Loucy (cell line): Measurements from ENCODE around the gene ATPAF2.

Source experiments
- H2AFZ ChIP-seq: fragments of 200-600 bp; sonication (generic); 2 replicates; pipeline ENCODE4 v1.6.0; 2016; ENCODE audit warnings: antibody characterized with exemption, mild to moderate bottlenecking, low read length, moderate library complexity
- H3F3A ChIP-seq: fragments of 200-600 bp; 2 replicates; pipeline ENCODE4 v1.6.0; 2016; ENCODE audit warnings: antibody characterized with exemption, low read depth, mild to moderate bottlenecking
- H3K27me3 ChIP-seq: fragments of 200-600 bp; sonication (generic); 2 replicates; pipeline ENCODE4 v1.6.1; 2014; ENCODE audit warnings: low read length, mild to moderate bottlenecking; ENCODE audit not compliant: insufficient read depth, poor library complexity, severe bottlenecking
- H3K36me3 ChIP-seq: fragments of 200-600 bp; sonication (generic); 2 replicates; pipeline ENCODE4 v1.6.1; 2016; ENCODE audit warnings: low read length; ENCODE audit not compliant: insufficient read depth
- H3K4me1 ChIP-seq: fragments of 200-600 bp; sonication (generic); 2 replicates; pipeline ENCODE4 v1.5.1; 2014; ENCODE audit warnings: low read length, mild to moderate bottlenecking; ENCODE audit not compliant: insufficient read depth, poor library complexity, severe bottlenecking
- H3K4me2 ChIP-seq: fragments of 200-600 bp; sonication (generic); 2 replicates; pipeline ENCODE4 v1.6.0; 2014; ENCODE audit warnings: antibody characterized with exemption, low read length, low read depth, mild to moderate bottlenecking; ENCODE audit not compliant: poor library complexity, severe bottlenecking
- H3K4me3 ChIP-seq: fragments of 200-600 bp; sonication (generic); 2 replicates; pipeline ENCODE4 v1.5.1; 2014; ENCODE audit warnings: low read length, mild to moderate bottlenecking, mixed read lengths; ENCODE audit not compliant: poor library complexity, severe bottlenecking
- H3K79me2 ChIP-seq: fragments of 200-600 bp; sonication (generic); 2 replicates; pipeline ENCODE4 v1.6.1; 2014; ENCODE audit warnings: low read length; ENCODE audit not compliant: insufficient read depth
- H3K9ac ChIP-seq: fragments of 200-600 bp; sonication (generic); 2 replicates; pipeline ENCODE4 v1.6.0; 2014; ENCODE audit warnings: mild to moderate bottlenecking, low read depth, low read length, moderate library complexity; ENCODE audit not compliant: poor library complexity, severe bottlenecking
- H3K9me2 ChIP-seq: fragments of 200-600 bp; sonication (generic); replicated peaks from 2 replicates; pipeline ENCODE4 v1.6.1; 2016; ENCODE audit warnings: low read depth, low read length, mixed read lengths
- H3K9me3 ChIP-seq: fragments of 200-600 bp; sonication (generic); 2 replicates; pipeline ENCODE4 v1.6.1; 2014; ENCODE audit warnings: mild to moderate bottlenecking, antibody characterized with exemption, low read length, low read depth; ENCODE audit not compliant: insufficient read depth
- H4K20me1 ChIP-seq: fragments of 200-600 bp; sonication (generic); 2 replicates; pipeline ENCODE4 v1.6.0; 2014; ENCODE audit warnings: antibody characterized with exemption, low read length, mild to moderate bottlenecking; ENCODE audit not compliant: insufficient read depth, poor library complexity, severe bottlenecking
- EZH2phosphoT487 ChIP-seq: fragments of 200-600 bp; IDR thresholded peaks from 2 replicates; pipeline ENCODE4 v1.6.1; 2018; ENCODE audit warnings: antibody characterized with exemption, mild to moderate bottlenecking, moderate library complexity, borderline replicate concordance
- TF ChIP-seq, protein P1 (sequence below): fragments of 200-600 bp; sonication (generic); conservative IDR thresholded peaks from 2 replicates; pipeline ENCODE4 v1.5.1; 2014; ENCODE audit warnings: mild to moderate bottlenecking, antibody characterized with exemption, low read length

ATPAF2 gene

DNA sequence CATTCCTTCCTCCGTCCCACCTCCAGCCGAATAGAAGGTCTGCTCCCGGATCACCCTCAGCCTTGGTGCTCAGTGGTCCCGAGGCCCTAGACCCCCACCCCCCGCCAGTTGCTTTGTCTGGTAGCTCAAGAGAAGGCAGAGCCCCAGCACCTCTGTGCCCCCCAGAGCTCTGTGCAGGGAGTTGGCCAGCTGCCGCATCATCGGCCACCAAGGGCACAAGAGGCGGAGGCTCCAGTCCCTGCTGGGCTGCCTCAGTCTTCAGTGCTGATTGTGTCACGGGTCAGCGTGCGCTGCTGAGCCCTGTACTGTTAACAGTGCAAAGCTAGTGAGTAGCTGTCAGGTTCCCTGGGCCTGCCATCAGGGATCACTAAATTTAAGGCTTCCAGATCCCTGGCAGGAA is 26.6 kb upstream of the ATPAF2 start:
- no peak overlapping the region for H3K4me3 ChIP-seq
- H3K9me2 ChIP-seq, result no peaks in the 10 kb centered on the region
- H3K9me3 ChIP-seq, result no peaks in the 10 kb centered on the region
- H3K4me2 ChIP-seq, result no peak overlapping the region
- H2AFZ ChIP-seq, result no peak overlapping the region
- H3K36me3 ChIP-seq, result peaks cover 47% of the 10 kb centered on the region; the same call in 1 of the 2 replicates
- H3K9ac ChIP-seq, result no peak overlapping the region
- no peaks in the 10 kb centered on the region for H3F3A ChIP-seq
- no peaks in the 10 kb centered on the region for H4K20me1 ChIP-seq
- TF ChIP-seq, protein P1, sequence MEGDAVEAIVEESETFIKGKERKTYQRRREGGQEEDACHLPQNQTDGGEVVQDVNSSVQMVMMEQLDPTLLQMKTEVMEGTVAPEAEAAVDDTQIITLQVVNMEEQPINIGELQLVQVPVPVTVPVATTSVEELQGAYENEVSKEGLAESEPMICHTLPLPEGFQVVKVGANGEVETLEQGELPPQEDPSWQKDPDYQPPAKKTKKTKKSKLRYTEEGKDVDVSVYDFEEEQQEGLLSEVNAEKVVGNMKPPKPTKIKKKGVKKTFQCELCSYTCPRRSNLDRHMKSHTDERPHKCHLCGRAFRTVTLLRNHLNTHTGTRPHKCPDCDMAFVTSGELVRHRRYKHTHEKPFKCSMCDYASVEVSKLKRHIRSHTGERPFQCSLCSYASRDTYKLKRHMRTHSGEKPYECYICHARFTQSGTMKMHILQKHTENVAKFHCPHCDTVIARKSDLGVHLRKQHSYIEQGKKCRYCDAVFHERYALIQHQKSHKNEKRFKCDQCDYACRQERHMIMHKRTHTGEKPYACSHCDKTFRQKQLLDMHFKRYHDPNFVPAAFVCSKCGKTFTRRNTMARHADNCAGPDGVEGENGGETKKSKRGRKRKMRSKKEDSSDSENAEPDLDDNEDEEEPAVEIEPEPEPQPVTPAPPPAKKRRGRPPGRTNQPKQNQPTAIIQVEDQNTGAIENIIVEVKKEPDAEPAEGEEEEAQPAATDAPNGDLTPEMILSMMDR, result no peak
- TF ChIP-seq EZH2phosphoT487, result no peak
- no peaks in the 10 kb centered on the region for H3K79me2 ChIP-seq
- no peaks in the 10 kb centered on the region for H3K4me1 ChIP-seq
- H3K27me3 ChIP-seq, result no peaks in the 10 kb centered on the region

DNA sequence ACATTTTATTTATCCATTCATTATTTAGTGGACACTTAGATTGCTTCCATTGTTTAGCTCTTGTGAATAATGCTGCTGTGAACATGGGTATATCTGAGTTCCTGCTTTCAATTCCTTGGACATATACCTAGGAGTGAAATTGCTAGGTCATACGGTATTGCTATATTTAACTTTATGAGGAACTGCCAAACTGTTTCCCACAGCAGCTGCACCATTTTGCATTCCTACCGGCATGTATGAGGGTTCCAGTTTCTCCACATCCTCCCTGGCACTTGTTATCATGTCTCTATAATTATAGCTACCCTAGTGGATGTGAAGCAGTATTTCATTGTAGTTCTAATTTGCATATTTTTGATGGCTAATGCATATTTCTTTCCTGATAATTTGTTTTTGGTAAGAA is 25.1 kb upstream of the ATPAF2 start:
- no peak overlapping the region for H3K9ac ChIP-seq
- no peaks in the 10 kb centered on the region for H3K9me3 ChIP-seq
- H3K4me1 ChIP-seq, result no peaks in the 10 kb centered on the region
- H3K4me3 ChIP-seq, result no peak overlapping the region
- no peaks in the 10 kb centered on the region for H3F3A ChIP-seq
- H4K20me1 ChIP-seq, result no peaks in the 10 kb centered on the region
- no peaks in the 10 kb centered on the region for H3K27me3 ChIP-seq
- H3K79me2 ChIP-seq, result no peaks in the 10 kb centered on the region
- H3K4me2 ChIP-seq, result no peak overlapping the region
- no peak overlapping the region for H2AFZ ChIP-seq
- TF ChIP-seq, protein P1, result no peak
- no peak for TF ChIP-seq EZH2phosphoT487
- no peaks in the 10 kb centered on the region for H3K9me2 ChIP-seq
- H3K36me3 ChIP-seq, result peaks cover 53% of the 10 kb centered on the region; the same call in 1 of the 2 replicates

- TF ChIP-seq EZH2phosphoT487, result no peak
- TF ChIP-seq, protein P1, result no peak
- H4K20me1 ChIP-seq, result no peaks in the 10 kb centered on the region
These were observed 20.3 kb upstream of the ATPAF2 start for GRCh38 chr17:18059283-18059682.

More at GRCh38 chr17:18059283-18059682, 20.3 kb upstream of the ATPAF2 start:
- Histone ChIP-seq H3K9me2 (no peaks in the 10 kb centered on the region), H3K79me2 (no peaks in the 10 kb centered on the region), H3K4me2 (no peak overlapping the region), H3K36me3 (peaks cover 62% of the 10 kb centered on the region; the same call in 1 of the 2 replicates), H2AFZ (no peak overlapping the region), H3K27me3 (no peaks in the 10 kb centered on the region), H3K9me3 (no peaks in the 10 kb centered on the region), H3F3A (no peaks in the 10 kb centered on the region), H3K4me3 (no peak overlapping the region), H3K4me1 (no peaks in the 10 kb centered on the region), H3K9ac (no peak overlapping the region)
